Measurements from ENCODE around the gene PCK1.

Gene PCK1

DNA sequence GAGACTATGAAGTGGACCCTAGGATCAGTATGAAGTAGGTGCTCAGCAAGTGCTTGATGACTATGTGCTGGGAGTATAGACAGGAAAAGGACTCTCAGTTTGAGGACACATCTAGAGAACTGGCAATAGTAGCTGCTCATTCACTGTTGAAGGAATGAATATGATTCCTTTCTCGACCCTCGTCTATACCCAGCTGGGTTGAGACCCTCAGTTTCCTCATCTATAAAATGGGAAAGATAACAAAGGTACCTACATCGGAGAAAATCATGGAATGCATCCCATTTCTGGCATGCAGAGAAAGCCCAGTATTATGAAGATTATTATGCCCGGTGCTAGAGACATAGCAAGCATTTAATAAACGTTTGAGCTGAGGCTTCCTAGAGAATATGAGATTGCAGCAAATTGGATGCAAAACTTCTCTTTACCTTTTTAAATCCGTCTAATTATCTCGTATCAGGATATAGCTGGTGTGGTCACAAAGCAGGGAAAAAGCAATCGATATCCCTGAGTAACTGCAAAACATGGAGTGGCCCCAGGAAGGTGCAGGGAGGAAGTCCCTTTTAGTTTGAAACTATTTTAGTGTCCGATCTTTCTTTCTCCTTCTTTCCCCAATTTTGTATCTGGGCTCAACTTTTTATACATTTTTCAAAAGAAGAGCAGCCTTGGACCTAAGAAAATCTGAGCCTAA, 2.8 kb upstream of the PCK1 start:
- intact Hi-C loops (cut with DNase I): no loop called here
- no peak for DNase-seq

DNA sequence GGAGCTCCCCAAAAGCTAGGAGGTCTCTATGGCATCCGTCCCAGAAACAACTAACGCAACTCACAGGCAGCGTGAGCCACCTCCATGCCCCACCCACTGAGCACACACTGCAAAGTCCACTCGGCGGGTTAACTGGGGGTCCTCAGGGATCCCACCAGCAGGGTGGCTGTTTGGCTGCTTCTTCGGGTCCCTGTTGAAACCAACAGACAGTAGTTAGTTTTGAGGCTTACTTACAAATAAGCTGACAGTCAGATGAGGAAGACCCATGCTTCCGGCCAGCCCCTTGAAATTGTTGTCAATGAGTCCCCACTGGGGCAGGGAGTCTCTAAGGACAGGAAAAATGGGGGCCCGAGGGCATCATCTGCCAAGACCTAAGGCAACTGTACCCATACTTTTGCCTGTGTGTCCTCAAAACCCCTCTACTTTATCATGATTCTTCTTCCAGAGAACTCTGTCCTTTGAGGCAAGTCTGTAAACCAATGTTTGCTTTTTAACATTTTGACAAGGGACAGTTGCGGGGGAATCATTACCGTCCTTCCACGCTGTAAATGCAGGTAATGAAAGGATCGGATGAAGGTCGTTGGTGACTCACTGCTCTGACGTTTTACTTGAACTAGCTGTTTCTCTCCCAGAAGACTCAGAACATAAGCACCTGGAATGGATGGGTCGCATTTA, 2.2 kb upstream of the PCK1 start:
- intact Hi-C loops (cut with DNase I): no loop called here
- DNase-seq: no peak

DNA sequence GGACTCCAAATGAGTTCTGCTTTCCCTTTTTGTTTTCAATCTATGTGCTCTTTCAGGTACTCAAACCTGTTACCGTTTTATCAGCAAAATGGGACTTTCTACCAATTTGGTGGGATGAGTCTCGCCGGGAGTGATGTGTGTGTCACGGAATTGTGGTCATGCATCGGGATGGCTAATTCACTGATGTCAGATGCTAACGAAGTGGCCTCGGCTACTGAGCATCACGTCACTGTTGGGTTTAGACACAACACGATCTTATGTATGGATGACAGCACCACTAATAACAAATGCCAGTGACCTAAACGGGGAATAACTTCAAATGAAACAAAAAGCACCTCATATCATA, 1.6 kb upstream of the PCK1 start:
- intact Hi-C loops (cut with DNase I): no loop called here
- DNase-seq: no peak

DNA sequence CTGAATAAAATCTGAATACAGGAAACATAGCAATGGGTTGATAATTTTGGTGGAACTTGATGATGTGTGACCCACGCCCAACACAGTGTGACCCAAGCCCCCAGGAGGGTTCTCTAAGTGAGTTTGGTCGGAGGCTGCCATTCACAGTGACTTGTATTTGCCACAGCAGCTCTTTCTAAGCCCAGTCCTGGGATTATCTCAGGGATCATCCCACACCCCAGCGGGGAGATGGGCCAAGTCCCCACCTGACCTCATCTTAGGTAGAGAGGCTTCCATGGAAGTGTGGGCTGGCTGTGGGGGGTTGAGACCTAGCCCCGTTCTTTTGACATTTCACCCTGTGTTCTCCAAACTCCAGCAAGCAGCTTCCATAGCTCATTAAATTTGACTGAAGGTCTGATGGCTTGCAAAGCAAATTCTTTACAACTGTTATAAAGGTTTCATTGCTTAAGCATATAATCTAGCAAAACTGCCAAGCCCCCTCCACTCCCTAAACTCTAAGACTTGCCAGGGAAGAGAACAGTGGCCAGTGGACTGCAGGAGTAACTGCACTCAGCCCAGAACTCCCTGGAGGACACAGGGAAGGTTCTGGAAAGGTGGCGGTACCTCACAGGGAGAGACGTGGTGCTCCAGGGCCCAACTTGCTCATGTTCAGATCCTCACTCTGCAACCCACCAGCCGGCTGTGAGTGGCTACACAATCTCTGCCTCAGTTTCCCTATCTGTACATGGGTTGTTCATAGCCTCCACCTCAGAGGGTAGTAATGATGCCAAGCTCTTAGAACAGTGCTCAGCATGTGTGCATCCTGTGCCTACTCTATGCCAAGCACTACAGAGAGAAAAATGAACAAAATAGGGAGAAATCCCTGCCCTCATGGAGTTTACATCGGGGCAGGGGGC, 1.0 kb upstream of the PCK1 start:
- no peak for DNase-seq
- intact Hi-C loops (cut with DNase I): no loop called here

DNA sequence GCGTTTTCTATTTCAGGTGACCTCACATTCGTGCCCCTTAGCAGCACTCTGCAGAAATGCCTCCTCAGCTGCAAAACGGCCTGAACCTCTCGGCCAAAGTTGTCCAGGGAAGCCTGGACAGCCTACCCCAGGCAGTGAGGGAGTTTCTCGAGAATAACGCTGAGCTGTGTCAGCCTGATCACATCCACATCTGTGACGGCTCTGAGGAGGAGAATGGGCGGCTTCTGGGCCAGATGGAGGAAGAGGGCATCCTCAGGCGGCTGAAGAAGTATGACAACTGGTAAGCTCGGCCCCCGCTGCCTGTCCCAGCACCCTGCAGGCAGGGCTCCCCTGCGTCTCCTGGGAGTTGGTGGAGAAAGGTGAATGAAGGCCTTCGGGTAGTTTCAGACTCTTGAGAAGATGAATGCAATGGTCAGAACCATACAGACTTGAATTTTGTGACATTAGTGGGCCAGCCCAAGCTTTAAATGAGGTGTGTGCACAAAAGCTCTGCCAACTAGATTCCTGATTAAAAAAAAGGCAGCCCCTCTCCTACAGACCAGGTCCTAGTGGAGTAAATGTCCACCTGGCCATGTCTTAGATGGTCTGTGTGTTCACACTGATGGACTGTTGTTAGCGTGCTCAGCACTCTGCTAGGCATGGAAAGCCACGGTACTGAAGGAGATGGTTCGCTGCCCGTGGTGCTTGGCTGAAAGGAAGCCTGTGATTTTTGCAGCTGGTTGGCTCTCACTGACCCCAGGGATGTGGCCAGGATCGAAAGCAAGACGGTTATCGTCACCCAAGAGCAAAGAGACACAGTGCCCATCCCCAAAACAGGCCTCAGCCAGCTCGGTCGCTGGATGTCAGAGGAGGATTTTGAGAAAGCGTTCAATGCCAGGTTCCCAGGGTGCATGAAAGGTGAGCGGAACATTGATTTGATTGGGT, 708 bp downstream of the PCK1 start:
- no peak for DNase-seq

DNA sequence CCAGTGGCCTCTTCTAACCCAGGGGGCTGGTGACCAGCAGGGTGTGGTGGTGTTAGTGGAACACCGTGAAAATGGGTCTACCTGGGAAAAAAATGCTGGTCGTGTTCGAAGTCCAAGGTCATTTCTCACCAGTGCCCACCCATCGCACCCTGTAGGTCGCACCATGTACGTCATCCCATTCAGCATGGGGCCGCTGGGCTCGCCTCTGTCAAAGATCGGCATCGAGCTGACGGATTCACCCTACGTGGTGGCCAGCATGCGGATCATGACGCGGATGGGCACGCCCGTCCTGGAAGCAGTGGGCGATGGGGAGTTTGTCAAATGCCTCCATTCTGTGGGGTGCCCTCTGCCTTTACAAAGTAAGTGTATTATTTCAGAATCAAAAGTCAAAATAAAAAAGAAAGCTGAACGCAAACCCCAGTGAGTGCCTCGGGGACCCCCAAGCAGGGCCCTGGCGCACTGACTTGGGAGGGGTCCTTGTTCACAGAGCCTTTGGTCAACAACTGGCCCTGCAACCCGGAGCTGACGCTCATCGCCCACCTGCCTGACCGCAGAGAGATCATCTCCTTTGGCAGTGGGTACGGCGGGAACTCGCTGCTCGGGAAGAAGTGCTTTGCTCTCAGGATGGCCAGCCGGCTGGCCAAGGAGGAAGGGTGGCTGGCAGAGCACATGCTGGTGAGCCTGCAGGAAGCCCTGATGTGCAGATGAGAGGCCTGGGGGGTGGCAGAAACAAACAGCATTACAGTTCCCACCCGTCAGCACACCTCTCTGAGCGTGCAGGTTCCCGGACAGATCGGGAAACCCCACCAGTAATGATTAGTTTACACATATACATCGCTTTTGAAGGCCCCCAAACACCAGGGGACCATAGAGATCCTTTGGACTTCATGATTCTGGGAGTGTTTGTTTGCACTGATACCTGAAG, 1.9 kb downstream of the PCK1 start:
- intact Hi-C loops (cut with DNase I): no loop called here
- no peak for DNase-seq

More for the DNA sequence above, 708 bp downstream of the PCK1 start:
- intact Hi-C loops (cut with DNase I): no loop called here

DNA sequence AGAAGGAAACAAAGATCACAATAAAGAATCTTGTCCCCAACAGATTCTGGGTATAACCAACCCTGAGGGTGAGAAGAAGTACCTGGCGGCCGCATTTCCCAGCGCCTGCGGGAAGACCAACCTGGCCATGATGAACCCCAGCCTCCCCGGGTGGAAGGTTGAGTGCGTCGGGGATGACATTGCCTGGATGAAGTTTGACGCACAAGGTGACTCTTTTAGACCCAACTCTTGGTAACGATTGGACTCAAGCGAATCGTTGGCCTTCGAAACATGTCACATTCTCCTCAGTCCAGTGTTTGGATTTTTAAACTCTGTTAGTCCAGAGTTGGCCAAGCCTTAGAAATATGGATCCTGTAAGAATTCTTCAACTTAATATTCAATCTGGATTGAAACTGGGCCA, 2.6 kb downstream of the PCK1 start:
- DNase-seq: no peak
- intact Hi-C loops (cut with DNase I): no loop called here

DNA sequence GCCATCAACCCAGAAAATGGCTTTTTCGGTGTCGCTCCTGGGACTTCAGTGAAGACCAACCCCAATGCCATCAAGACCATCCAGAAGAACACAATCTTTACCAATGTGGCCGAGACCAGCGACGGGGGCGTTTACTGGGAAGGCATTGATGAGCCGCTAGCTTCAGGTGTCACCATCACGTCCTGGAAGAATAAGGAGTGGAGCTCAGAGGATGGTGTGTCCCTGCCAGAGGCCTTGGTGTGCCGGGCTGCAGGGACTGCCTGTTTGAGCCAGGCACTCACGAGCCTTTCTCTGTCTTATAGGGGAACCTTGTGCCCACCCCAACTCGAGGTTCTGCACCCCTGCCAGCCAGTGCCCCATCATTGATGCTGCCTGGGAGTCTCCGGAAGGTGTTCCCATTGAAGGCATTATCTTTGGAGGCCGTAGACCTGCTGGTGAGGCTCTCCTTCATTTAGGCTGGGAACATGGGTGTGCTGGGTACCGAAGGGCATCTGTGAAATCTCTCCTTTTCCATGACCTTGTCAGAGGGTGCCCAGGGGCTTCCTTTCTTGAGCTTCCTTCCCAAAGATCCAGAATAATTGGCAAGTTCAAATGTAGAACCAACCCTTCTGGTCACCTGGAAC, 3.4 kb downstream of the PCK1 start:
- intact Hi-C loops (cut with DNase I): no loop called here
- DNase-seq: no peak

DNA sequence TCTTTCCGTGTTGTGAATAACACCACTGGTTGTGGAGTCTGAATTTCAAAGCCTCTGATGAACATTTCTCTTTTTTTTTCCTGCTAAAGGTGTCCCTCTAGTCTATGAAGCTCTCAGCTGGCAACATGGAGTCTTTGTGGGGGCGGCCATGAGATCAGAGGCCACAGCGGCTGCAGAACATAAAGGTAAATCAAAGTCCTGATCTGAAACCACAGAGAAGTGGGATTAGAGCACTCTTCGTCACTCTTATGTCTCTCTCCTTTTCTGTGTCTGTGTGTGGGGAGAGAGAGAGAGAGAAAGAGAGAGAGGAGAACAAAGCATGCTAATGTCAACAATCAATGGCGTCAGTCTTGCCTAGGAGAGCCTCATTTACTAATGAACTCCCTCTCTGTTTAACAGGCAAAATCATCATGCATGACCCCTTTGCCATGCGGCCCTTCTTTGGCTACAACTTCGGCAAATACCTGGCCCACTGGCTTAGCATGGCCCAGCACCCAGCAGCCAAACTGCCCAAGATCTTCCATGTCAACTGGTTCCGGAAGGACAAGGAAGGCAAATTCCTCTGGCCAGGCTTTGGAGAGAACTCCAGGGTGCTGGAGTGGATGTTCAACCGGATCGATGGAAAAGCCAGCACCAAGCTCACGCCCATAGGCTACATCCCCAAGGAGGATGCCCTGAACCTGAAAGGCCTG, 4.2 kb downstream of the PCK1 start:
- DNase-seq: no peak
- intact Hi-C loops (cut with DNase I): no loop called here

DNA sequence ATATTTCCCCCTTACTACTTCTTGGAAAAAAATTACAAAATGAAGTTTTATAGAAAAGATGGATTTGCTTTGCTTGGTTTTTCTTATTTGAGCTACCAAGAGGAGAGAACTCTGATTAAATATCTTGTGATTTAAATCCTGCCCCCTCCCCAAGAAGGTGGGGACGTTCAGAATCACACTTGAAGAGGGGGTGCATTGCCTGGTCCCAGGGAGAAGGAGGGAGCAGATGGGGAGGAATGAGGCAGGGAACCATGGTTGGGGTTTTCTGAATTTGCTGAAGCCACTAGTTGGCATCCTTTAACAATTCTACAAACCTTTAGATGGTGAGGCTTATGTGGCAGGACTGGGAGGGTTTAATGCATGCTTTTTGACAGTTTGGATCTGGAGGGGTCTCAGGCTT, 5.5 kb downstream of the PCK1 start:
- DNase-seq: no peak
- intact Hi-C loops (cut with DNase I): no loop called here

DNA sequence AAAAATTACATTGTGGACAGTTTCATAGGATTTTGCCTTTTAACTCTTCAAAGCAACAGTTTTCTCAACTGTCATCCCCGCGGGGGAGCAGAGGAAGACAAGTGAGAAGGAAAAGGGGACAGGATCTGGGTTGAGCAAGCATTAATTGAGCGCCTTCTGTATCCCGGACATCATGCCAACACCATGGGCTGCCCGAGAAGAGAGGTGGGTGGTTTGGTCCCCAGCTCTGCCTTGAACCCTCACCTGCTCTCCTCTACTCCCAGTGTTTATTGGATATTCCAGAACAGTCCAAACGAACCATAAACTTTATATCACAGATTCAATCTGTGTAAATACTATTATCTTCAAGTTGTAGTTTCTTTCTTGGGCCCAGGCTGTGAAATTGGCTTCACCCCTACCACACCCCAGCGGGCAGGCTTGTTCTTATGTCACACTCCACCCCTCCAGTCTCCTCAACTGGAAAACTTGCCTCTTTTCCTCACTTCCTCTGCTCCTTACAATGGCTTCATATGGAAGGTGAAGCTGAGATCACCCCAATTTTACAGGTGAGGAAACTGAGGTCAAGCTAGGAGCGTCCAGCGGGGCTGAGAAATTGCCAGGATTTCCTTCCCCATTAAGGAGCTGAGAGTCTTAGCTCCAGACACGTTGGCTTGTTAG, 6.0 kb downstream of the PCK1 start:
- intact Hi-C loops (cut with DNase I): no loop called here
- no peak for DNase-seq

DNA sequence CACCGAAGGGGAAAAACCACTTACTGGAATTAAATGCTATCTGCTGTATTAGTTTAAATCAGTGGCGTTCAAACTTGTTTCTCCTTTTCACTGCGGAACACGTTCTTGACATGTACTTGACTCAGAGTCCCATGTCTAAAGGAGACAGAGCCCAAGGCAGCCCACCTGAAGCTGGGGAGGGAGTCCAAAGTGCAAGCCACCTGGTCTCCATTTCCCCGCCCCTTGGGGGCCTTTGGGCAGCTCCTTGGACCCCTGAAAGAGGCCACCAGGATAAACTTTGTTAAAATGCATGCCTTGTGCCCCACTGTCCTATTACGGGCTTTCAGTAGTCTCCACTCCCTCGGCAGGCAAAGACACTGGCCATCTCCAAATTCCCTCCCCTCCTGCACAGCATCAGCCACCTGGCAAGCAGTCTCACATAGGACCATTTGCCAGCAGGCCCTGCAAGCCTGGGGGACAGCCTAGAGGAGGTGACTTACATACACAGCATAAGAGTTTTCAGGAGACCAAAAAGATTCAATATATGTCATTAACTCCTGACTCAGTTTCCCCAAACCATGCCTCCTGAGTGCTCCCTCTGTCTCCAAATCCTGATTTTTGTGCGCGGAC, 6.7 kb downstream of the PCK1 start:
- no peak for DNase-seq
- intact Hi-C loops (cut with DNase I): no loop called here

DNA sequence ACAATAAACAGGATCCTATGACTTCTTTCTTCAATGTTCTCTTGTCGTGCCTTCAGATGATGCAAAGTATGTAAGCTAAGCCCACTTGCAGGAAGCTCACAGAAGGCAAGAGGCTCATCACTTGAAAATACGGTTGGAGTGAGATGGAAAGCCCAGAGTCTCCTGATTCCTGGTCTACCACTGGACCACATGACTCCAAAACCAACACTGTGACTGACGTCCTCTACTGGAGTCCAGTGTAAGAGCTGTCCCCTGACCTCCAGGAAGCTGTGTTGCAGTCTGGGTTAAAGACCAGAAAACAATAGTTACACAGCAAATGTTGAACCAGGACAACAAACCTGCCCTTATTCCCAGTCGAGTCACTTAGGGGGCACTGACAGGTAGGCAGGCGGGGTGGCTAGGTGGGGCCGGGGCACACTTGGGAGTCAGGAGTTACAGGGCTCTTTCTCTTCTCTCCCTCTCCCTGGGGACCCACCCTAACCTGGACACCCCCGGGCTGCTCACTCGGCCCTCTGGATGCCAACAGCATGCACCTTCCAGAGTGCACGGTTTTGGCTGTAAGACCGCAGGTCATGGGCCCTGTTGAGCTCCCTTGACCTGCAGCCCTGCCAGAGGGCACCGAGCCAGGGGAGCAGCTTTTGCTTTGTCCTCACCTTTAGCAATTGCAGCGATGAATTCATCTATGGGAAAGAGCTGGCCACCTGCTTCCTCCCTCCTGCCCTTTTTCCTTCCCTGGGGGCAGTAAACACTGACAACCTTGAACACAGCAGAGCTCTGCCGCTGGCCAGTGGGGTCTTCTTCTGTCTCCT, 7.4 kb downstream of the PCK1 start:
- DNase-seq: no peak
- intact Hi-C loops (cut with DNase I): no loop called here

DNA sequence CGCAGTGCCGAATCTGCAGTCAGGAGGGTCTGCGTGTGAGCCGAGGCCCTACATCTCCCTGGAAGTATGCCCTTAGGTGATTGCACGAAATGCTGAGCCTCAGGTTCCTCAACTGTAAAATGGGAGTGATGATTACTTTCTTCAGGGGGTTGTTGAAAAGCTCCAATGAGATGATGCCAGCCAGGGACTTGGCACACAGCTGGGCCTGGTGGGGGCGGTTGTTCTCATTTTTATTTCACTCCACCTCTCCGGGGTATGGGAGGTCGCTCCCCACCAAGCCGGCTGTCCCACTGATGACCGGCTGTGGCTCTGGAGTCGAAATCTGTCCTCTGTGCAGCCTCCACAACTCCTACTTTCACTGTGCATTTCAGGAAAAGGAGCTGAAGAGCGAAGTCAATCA, 8.1 kb downstream of the PCK1 start:
- intact Hi-C loops (cut with DNase I): no loop called here

DNA sequence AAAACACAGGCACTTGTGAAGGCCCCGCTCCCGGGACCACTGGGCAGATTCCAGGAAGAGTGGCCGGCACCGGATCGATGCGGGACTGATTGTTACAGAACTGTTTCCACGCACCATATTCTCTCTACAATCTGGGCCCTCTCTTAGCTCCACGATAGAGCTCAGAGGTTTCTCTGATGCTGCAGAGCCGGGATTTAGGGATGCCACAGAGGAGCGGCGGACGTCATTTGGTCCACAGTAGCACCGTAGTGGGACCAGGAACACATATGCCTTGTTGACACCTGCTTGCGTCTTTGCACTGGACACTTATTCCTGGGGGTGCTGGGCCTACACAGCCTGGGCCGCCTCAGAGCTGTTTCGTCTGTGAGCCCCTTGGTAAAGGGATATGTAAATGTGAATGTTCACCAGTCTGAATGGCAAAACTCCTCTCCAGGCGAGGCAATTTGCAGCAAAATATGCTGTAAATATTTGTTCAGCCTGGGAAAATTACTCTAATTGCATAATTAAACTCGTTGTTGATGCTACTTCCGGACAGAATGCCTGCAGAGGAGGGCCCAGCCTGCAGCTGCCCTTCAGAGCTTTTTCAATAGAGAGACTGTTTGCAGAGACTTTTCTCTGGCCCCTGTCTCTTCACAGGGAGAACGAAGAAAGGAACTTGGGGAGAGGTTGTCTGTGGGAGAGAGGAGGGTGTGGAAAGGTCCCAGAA, 9.4 kb downstream of the PCK1 start:
- no peak for DNase-seq
- intact Hi-C loops (cut with DNase I): no loop called here

More for the DNA sequence above, 8.1 kb downstream of the PCK1 start:
- no peak for DNase-seq
